Transverse colon (tissue), 4 donors: ENCODE results near the gene HIVEP1. TPM values are rescaled to one million over a fixed set of nuclear protein-coding genes. Genes with fewer than 3 reads are reported as not detected.

Experiments used
- DNase-seq: peaks from one replicate; pipeline ENCODE4 v3.0.0-alpha.2; 2019
- H3K27ac ChIP-seq, 4 donors: fragments of 200-600 bp; sonication (generic); 2 replicates each; pipeline ENCODE4 v1.5.1; 2016 to 2018; ENCODE audit warnings: inconsistent platforms in 4 of 4
- H3K27me3 ChIP-seq: fragments of 200-600 bp; sonication (generic); 2 replicates; pipeline ENCODE4 v1.5.1; 2017; ENCODE audit warnings: inconsistent platforms
- H3K36me3 ChIP-seq, 4 donors: fragments of 200-600 bp; sonication (generic); 2 replicates each; pipeline ENCODE4 v1.5.1; 2017 to 2019; ENCODE audit warnings: inconsistent platforms in 4 of 4
- H3K4me1 ChIP-seq, 4 donors: fragments of 200-600 bp; sonication (generic); 2 replicates each; pipeline ENCODE4 v1.5.1; 2017 to 2020; ENCODE audit warnings: inconsistent platforms in 4 of 4
- H3K4me3 ChIP-seq, 4 donors: fragments of 200-600 bp; sonication (generic); 1 replicate in 1 of 4; 2 replicates in 3 of 4; pipeline versions ENCODE4 v1.5.1 to v1.6.1; 2017 to 2019; ENCODE audit warnings: inconsistent platforms in 4 of 4
- H3K9me3 ChIP-seq, 2 donors: fragments of 200-600 bp; sonication (generic); 2 replicates each; pipeline ENCODE4 v1.5.1; 2017 to 2019; ENCODE audit warnings: inconsistent platforms in 2 of 2
- CTCF ChIP-seq, 5 experiments: fragments of 200-600 bp in 3 of 5; fragments of 450-650 bp in 2 of 5; sonication (generic) in 3 of 5; IDR thresholded peaks; 1 replicate in 2 of 5; 2 replicates in 3 of 5; pipeline ENCODE4 v1.5.1; 2016 to 2017; ENCODE audit warnings: antibody characterized with exemption in 5 of 5, inconsistent platforms in 3 of 5, mild to moderate bottlenecking in 2 of 5, moderate library complexity in 1 of 5
- EP300 ChIP-seq: sonication (generic); formaldehyde crosslinking; IDR thresholded peaks from one replicate; pipeline ENCODE4 v1.6.1; 2017; ENCODE audit warnings: antibody characterized with exemption, low read depth
- POLR2A ChIP-seq: fragments of 450-650 bp; IDR thresholded peaks from one replicate; pipeline ENCODE4 v1.6.1; 2016; ENCODE audit warnings: antibody characterized with exemption, mild to moderate bottlenecking, moderate library complexity
- POLR2AphosphoS5 ChIP-seq, 3 donors: sonication (generic); formaldehyde crosslinking; IDR thresholded peaks; one replicate each; pipeline ENCODE4 v1.6.1; 2016; ENCODE audit warnings: antibody characterized with exemption in 3 of 3
- WGBS, 2 donors: methylation state at CpG; one replicate each; pipeline ENCODE4 v1.1.5; 2018; ENCODE audit warnings: low coverage in 1 of 2; 5-methylcytosine and 5-hydroxymethylcytosine counted together
- in situ Hi-C, 4 donors: fragments of 200-750 bp; cut with MboI; loops; one replicate each; pipeline versions ENCODE4 v1.15.0 to v1.15.1; 2017; ENCODE audit warnings: low sequenced_read_pairs in 3 of 4, low pct_ligation_motif_present in 1 of 4, low pct_unique_long_range_greater_than_20kb in 1 of 4
- intact Hi-C: fragments of 100-400 bp; cut with DNase I; formaldehyde crosslinking; loops from one replicate; pipeline ENCODE4 v1.15.1; 2023; ENCODE audit warnings: low total_unique reads
- total RNA-seq, 4 donors: library from RNA; depleted of rRNA; stranded (reverse); fragments of >200 nt; gene quantifications; one replicate each; pipeline ENCODE4 v1.1.0, GENCODE V29; 2016

Gene HIVEP1
- total RNA-seq, 4 donors from 2014 or later = 18.9 to 90.9 (median 30.5) TPM

- Histone ChIP-seq H3K4me3 (no peak overlapping the region), H3K4me1 (peaks cover 0 to 9% (median 2%) of the 10 kb centered on the region in 4 donors), H3K27me3 (no peaks in the 10 kb centered on the region), H3K27ac (no peak overlapping the region), H3K9me3 (no peaks in the 10 kb centered on the region), H3K36me3 (peaks cover 0 to 14% (median 7%) of the 10 kb centered on the region in 4 donors)
- in situ Hi-C loops (no loop called here), intact Hi-C loops (no loop called here)
- TF ChIP-seq CTCF (IDR thresholded peaks at IDR 0.05) (no peak), POLR2AphosphoS5 (IDR thresholded peaks at IDR 0.05) (no peak), EP300 (no peak), POLR2A (no peak)
- 88 to 94% methylated on average over 2 of the region's 2 CpGs for WGBS, 2 donors
- DNase-seq = no peak
Observed at GRCh38 chr6:12134991-12135390, 122.9 kb downstream of the HIVEP1 start.

- H3K27me3 ChIP-seq = no peaks in the 10 kb centered on the region
- intact Hi-C loops (no loop called here), in situ Hi-C loops (no loop called here)
- H3K4me1 ChIP-seq = peaks cover 0 to 9% (median 2%) of the 10 kb centered on the region in 4 donors
- no peak overlapping the region for H3K4me3 ChIP-seq
- no peak for TF ChIP-seq CTCF (IDR thresholded peaks at IDR 0.05)
- TF ChIP-seq POLR2AphosphoS5 (IDR thresholded peaks at IDR 0.05) = no peak
- no peak for TF ChIP-seq EP300
- TF ChIP-seq POLR2A = no peak
- 75 to 78% methylated on average over 4 of the region's 4 CpGs for WGBS, 2 donors
- H3K36me3 ChIP-seq = peaks cover 0 to 18% (median 9%) of the 10 kb centered on the region in 4 donors
- no peak for DNase-seq
- no peaks in the 10 kb centered on the region for H3K9me3 ChIP-seq
- no peak overlapping the region for H3K27ac ChIP-seq
Observed at GRCh38 chr6:12136905-12137304, 124.8 kb downstream of the HIVEP1 start.

DNA sequence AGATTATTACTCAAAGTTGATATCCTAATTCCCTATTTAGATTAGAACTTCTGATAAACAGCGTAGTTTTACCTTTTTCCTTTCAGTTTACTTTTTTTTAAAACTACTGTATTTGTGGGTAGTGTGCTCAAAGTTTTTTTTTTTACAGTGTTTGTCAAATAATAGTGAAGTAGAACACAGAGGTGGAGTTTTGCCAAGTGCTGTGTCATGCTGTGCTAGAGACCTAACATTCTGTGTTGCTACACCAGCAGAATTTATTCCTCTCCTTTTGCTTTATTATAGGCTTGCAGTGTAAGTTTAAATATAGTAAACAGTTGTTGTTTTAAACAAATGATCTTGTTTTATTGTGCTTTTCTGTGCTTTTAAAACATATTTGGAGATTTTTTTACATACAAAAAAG lies 125.4 kb downstream of the HIVEP1 start:
- 83 to 89% methylated on average over 1 of the region's 1 CpG for WGBS, 2 donors
- H3K9me3 ChIP-seq = no peaks in the 10 kb centered on the region
- in situ Hi-C loops = no loop called here
- TF ChIP-seq POLR2A (no peak), POLR2AphosphoS5 (IDR thresholded peaks at IDR 0.05) (no peak), CTCF (IDR thresholded peaks at IDR 0.05) (no peak)
- H3K36me3 ChIP-seq = peaks cover 0 to 18% (median 9%) of the 10 kb centered on the region in 4 donors
- intact Hi-C loops = no loop called here
- H3K27ac ChIP-seq = no peak overlapping the region
- peak; percentile 23 for DNase-seq
- H3K4me1 ChIP-seq = peaks cover 0 to 9% (median 2%) of the 10 kb centered on the region in 4 donors
- H3K27me3 ChIP-seq = no peaks in the 10 kb centered on the region
- H3K4me3 ChIP-seq = no peak overlapping the region

GRCh38 chr6:12138381-12138780 lies 126.3 kb downstream of the HIVEP1 start:
- intact Hi-C loops = no loop called here
- Histone ChIP-seq H3K36me3 (peaks cover 0 to 18% (median 9%) of the 10 kb centered on the region in 4 donors), H3K4me1 (peaks cover 0 to 9% (median 2%) of the 10 kb centered on the region in 4 donors), H3K4me3 (no peak overlapping the region), H3K9me3 (no peaks in the 10 kb centered on the region), H3K27me3 (no peaks in the 10 kb centered on the region), H3K27ac (no peak overlapping the region)
- 60 to 85% methylated on average over 1 of the region's 1 CpG for WGBS, 2 donors
- no peak for TF ChIP-seq EP300
- no peak for TF ChIP-seq CTCF (IDR thresholded peaks at IDR 0.05)
- TF ChIP-seq POLR2A = no peak
- TF ChIP-seq POLR2AphosphoS5 (IDR thresholded peaks at IDR 0.05) = no peak
- DNase-seq = no peak
- in situ Hi-C loops = no loop called here
